MM.1S (cell line): ENCODE results near the gene ZNRF3.

Source experiments
- EZH2 ChIP-seq: fragments of 300-600 bp; sonication (generic); optimal IDR thresholded peaks from 2 replicates; pipeline ENCODE3; 2017; ENCODE audit warnings: low read depth, mild to moderate bottlenecking, antibody characterized with exemption, low read length, mixed read lengths
- TF ChIP-seq, protein P1 (sequence below): fragments of 300-600 bp; sonication (generic); IDR thresholded peaks from 2 replicates; pipeline ENCODE4 v1.5.1; 2016; ENCODE audit warnings: antibody characterized with exemption, low read length, mixed read lengths

DNA sequence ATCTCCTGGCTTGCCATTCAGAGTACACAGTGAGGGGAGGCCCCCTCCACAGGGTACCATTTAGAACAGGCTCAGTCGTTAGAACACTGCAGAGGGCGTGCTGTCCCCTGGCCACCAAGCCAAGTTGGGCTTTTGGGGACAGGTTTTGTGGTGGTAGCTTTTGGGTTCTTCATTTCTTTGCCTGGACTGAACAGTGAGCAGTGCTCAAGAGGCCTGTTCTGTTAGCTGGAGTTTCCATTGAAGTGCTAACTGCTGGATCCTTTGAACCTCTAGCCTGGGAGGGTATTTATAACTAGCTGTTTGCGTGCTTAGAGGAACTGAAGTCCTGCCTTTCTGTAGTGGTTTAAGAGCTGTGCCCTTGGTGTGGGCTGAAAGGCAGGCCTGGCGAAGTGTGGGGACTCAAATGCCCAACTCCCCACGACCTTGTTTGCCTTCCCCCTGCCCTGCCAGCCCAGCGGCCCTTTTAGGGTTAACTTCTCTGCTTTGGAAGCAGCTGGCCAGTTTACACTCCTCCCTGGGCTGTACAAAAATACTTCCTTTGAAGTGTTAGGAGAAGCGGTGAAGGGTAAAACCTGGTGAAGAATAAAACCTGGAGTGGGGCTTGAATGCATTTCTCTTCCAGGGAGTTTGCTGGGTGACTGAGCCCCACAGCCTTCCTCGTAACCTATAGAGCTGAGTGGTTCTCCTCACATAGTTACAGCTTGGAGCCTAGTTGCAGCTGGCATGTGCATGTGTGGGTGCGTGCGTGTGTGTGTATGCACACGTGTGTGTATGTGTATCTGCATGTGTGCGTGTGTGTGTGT lies 34.6 kb downstream of the ZNRF3 start:
- TF ChIP-seq, protein P1, sequence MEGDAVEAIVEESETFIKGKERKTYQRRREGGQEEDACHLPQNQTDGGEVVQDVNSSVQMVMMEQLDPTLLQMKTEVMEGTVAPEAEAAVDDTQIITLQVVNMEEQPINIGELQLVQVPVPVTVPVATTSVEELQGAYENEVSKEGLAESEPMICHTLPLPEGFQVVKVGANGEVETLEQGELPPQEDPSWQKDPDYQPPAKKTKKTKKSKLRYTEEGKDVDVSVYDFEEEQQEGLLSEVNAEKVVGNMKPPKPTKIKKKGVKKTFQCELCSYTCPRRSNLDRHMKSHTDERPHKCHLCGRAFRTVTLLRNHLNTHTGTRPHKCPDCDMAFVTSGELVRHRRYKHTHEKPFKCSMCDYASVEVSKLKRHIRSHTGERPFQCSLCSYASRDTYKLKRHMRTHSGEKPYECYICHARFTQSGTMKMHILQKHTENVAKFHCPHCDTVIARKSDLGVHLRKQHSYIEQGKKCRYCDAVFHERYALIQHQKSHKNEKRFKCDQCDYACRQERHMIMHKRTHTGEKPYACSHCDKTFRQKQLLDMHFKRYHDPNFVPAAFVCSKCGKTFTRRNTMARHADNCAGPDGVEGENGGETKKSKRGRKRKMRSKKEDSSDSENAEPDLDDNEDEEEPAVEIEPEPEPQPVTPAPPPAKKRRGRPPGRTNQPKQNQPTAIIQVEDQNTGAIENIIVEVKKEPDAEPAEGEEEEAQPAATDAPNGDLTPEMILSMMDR: no peak
- no peak for TF ChIP-seq EZH2
